ENCODE measurements around the gene DOLK. TPM values are rescaled to one million over a fixed set of nuclear protein-coding genes. Genes with fewer than 3 reads are reported as not detected.
"Not testable (repeated sequence)": the region's sequence is repeated elsewhere in the genome, so short reads cannot be mapped to it uniquely, and the experiment has no call there.

The DOLK gene
- total RNA-seq, 4 donors from 2014 or later: 5.2 to 12.7 (median 10.8) TPM

DNA sequence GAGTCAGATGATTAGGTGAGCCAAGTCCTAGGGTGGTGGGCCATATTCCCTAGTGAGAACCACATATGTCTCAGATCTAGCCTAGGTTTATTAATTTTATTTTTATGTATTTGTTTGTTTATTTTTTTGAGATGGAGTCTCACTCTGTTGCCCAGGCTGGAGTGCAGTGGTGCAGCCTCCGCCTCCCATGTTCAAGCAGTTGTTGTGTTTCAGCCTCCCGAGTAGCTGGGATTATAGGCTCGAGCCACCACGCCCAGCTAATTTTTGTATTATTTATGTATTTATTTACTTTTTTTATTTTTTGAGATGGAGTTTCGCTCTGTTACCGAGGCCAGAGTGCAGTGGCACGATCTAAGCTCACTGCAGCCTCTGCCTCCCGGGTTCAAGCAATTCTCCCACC, 36.1 kb upstream of the DOLK start:
- H3K4me1 ChIP-seq: peaks cover 13% of the 10 kb centered on the region
- DNase-seq (ENCODE audit: low spot score in 2 of 2): no peak
- H3K36me3 ChIP-seq: peaks cover 91% of the 10 kb centered on the region
- no peaks in the 10 kb centered on the region for H3K27me3 ChIP-seq
- H3K9me3 ChIP-seq: no peaks in the 10 kb centered on the region
- 96% methylated on average over 8 of the region's 8 CpGs for WGBS
- no peak overlapping the region for H3K27ac ChIP-seq
- TF ChIP-seq, protein P1, sequence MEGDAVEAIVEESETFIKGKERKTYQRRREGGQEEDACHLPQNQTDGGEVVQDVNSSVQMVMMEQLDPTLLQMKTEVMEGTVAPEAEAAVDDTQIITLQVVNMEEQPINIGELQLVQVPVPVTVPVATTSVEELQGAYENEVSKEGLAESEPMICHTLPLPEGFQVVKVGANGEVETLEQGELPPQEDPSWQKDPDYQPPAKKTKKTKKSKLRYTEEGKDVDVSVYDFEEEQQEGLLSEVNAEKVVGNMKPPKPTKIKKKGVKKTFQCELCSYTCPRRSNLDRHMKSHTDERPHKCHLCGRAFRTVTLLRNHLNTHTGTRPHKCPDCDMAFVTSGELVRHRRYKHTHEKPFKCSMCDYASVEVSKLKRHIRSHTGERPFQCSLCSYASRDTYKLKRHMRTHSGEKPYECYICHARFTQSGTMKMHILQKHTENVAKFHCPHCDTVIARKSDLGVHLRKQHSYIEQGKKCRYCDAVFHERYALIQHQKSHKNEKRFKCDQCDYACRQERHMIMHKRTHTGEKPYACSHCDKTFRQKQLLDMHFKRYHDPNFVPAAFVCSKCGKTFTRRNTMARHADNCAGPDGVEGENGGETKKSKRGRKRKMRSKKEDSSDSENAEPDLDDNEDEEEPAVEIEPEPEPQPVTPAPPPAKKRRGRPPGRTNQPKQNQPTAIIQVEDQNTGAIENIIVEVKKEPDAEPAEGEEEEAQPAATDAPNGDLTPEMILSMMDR (IDR thresholded peaks at IDR 0.05): no peak
- TF ChIP-seq POLR2AphosphoS5 (IDR thresholded peaks at IDR 0.05) (no peak), EP300 (IDR thresholded peaks at IDR 0.05) (no peak), POLR2A (IDR thresholded peaks at IDR 0.05) (no peak)
- H3K4me3 ChIP-seq: no peak overlapping the region

DNA sequence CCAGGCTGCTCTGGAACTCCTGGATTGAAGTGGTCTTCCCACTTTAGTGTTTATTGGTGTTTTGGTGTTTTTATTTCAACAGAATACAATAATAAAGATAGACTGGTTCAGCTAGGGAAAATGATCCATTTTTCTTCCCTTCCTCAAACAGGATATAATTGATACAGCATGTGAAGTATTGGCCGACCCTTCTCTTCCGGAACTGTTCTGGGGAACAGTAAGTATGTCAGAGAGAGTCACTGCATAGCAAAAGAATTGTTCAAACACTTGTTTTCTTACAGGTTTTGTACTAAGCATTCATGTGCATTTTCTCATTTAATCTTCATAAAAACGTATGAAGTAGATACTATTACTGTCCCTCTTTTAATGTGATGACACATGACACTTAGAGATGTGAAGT, 31.7 kb upstream of the DOLK start:
- TF ChIP-seq, protein P1 (IDR thresholded peaks at IDR 0.05): no peak
- TF ChIP-seq POLR2AphosphoS5 (IDR thresholded peaks at IDR 0.05): no peak
- no peak for TF ChIP-seq POLR2A (IDR thresholded peaks at IDR 0.05)
- no peak for TF ChIP-seq EP300 (IDR thresholded peaks at IDR 0.05)
- Histone ChIP-seq H3K9me3 (no peaks in the 10 kb centered on the region), H3K36me3 (peaks cover 94% of the 10 kb centered on the region), H3K27me3 (no peaks in the 10 kb centered on the region), H3K4me3 (no peak overlapping the region), H3K27ac (no peak overlapping the region), H3K4me1 (no peaks in the 10 kb centered on the region)
- DNase-seq (ENCODE audit: low spot score in 2 of 2): no peak
- 72% methylated on average over 3 of the region's 3 CpGs for WGBS

DNA sequence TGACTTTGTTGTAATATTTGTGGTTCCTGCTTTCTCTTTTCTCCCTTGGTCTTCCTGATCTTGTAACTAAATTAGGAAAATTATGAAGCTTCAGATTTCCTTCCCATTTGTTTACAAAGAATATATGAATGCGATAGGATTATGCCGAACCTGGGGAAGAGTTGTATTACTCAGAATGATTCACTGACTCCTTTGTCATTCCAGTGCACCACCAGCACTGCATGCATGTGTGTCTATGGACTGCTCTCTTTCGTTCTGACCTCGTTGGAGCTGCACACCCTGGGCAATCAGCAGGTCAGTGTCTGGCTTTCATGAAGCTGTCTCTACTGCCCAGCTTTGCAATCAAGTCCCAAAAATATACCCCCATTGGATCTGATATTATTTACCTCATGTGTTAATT, 25.6 kb upstream of the DOLK start:
- WGBS: 94% methylated on average over 4 of the region's 4 CpGs
- Histone ChIP-seq H3K27ac (no peak overlapping the region), H3K36me3 (peaks cover 97% of the 10 kb centered on the region), H3K27me3 (no peaks in the 10 kb centered on the region), H3K4me1 (no peaks in the 10 kb centered on the region), H3K4me3 (no peak overlapping the region), H3K9me3 (no peaks in the 10 kb centered on the region)
- no peak for DNase-seq (ENCODE audit: low spot score in 2 of 2)
- TF ChIP-seq, protein P1 (IDR thresholded peaks at IDR 0.05): no peak
- TF ChIP-seq EP300 (IDR thresholded peaks at IDR 0.05) (no peak), POLR2A (IDR thresholded peaks at IDR 0.05) (no peak)

DNA sequence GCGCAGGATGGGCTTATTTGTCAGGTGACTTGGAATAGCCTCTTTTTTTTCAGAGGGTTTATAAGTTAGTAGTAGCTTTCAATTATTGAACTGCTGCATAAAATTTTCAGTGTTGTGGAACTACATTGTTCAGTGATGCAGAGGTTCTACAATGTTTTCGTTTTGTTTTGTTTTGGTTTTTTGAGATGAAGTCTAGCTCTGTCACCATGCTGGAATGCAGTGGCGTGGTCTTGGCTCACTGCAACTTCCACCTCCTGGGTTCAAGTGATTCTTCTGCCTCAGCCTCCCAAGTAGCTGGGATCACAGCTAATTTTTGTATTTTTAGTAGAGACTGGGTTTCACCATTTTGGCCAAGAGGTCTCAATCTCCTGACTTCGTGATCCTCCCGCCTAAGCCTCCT, 22.1 kb upstream of the DOLK start:
- no peaks in the 10 kb centered on the region for H3K27me3 ChIP-seq
- no peak for TF ChIP-seq EP300 (IDR thresholded peaks at IDR 0.05)
- TF ChIP-seq, protein P1 (IDR thresholded peaks at IDR 0.05): no peak
- no peak overlapping the region for H3K4me3 ChIP-seq
- no peaks in the 10 kb centered on the region for H3K9me3 ChIP-seq
- H3K36me3 ChIP-seq: peaks cover 67% of the 10 kb centered on the region
- 94% methylated on average over 5 of the region's 5 CpGs for WGBS
- H3K27ac ChIP-seq: no peak overlapping the region
- H3K4me1 ChIP-seq: no peaks in the 10 kb centered on the region
- DNase-seq (ENCODE audit: low spot score in 2 of 2): no peak

DNA sequence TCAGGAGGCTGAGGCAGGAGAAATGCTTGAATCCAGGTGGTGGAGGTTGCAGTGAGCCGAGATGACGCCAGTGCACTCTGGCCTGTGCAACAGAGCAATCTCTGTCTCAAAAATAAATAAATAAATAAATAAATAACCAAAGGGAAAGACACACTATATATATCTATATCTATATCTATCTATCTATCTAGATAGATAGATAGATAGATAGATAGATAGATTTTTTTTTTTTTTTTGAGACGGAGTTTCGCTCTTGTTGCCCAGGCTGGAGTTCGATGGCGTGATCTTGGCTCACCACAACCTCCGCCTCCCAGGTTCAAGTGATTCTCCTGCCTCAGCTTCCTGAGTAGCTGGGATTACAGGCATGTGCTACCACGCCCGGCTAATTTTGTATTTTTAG, 14.0 kb upstream of the DOLK start:
- not testable (repeated sequence) for H3K4me3 ChIP-seq, H3K9me3 ChIP-seq, H3K27me3 ChIP-seq, H3K27ac ChIP-seq, H3K4me1 ChIP-seq
- DNase-seq (ENCODE audit: low spot score in 2 of 2): peak in 1 of 2 donors; percentile 3
- H3K36me3 ChIP-seq: peaks cover 74% of the 10 kb centered on the region
- 92% methylated on average over 9 of the region's 9 CpGs for WGBS

DNA sequence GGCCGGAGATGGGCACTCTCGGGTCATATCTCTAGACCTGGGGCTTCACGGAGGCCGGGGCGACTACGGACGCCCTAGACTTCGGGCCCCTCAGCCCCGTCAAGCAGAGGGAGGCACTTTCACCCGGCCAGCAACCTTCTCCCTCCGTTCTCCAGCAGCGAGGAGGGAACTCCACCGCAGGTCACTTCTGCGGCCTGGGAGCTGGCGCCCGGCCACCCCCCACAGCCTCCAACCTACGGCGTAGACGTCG, 201 bp downstream of the DOLK start:
- no peak for DNase-seq (ENCODE audit: low spot score in 2 of 2)
- Histone ChIP-seq H3K4me3 (peak overlapping the region; percentile 98), H3K9me3 (no peaks in the 10 kb centered on the region), H3K36me3 (peaks cover 19% of the 10 kb centered on the region), H3K27me3 (no peaks in the 10 kb centered on the region), H3K4me1 (peaks cover 26% of the 10 kb centered on the region), H3K27ac (peak overlapping the region; percentile 97)
- TF ChIP-seq POLR2AphosphoS5 (IDR thresholded peaks at IDR 0.05): no peak
- TF ChIP-seq EP300 (IDR thresholded peaks at IDR 0.05): no peak
- no peak for TF ChIP-seq POLR2A (IDR thresholded peaks at IDR 0.05)
- TF ChIP-seq, protein P1 (IDR thresholded peaks at IDR 0.05): no peak
- no CpG with 5 or more reads among the region's 20 CpGs for WGBS

All from suprapubic skin (tissue), 4 donors.